Stimulated activated naive B cell treated with anti-CD40 and anti-IgM and Interleukin-4, amounts not matched to agents 10 μg/mL and 1 μg/mL and 100 μg/mL, for 72 hours (primary cell): Measurements from ENCODE around the gene CLDND2.

Experiments
- ATAC-seq, 2 donors: fragments of 150-1000 bp; cut with Tn5 transposase; replicated peaks; 2 replicates each; pipeline ENCODE4 v1.10.0; 2021; ENCODE audit warnings: moderate library complexity in 1 of 2
- DNase-seq: peaks from one replicate; pipeline ENCODE4 v3.0.0; 2021
- H3K27ac Mint-ChIP-seq: one replicate; pipeline ENCODE4 v1.8.0; 2022; ENCODE audit warnings: mild to moderate bottlenecking, mixed read lengths
- H3K27me3 Mint-ChIP-seq, 2 donors: one replicate each; pipeline ENCODE4 v1.8.0; 2022; ENCODE audit warnings: mixed read lengths in 2 of 2
- H3K36me3 Mint-ChIP-seq, 2 donors: one replicate each; pipeline ENCODE4 v1.8.0; 2022; ENCODE audit warnings: mixed read lengths in 2 of 2, mild to moderate bottlenecking in 1 of 2
- H3K4me1 Mint-ChIP-seq, 2 donors: one replicate each; pipeline ENCODE4 v1.8.0; 2022; ENCODE audit warnings: mixed read lengths in 2 of 2, mild to moderate bottlenecking in 1 of 2
- H3K4me3 Mint-ChIP-seq, 2 donors: one replicate each; pipeline ENCODE4 v1.8.0; 2022; ENCODE audit warnings: mild to moderate bottlenecking in 2 of 2, mixed read lengths in 2 of 2, moderate library complexity in 1 of 2
- H3K9me3 Mint-ChIP-seq, 2 donors: one replicate each; pipeline ENCODE4 v1.8.0; 2022; ENCODE audit warnings: mixed read lengths in 2 of 2, mild to moderate bottlenecking in 1 of 2

CLDND2 gene

GRCh38 chr19:51371186-51371690 lies 2.4 kb upstream of the CLDND2 start:
- ATAC-seq (no peak), DNase-seq (no peak)
- peaks cover 43 to 71% of the 10 kb centered on the region in 2 donors for H3K4me1 Mint-ChIP-seq
- H3K9me3 Mint-ChIP-seq = no peaks in the 10 kb centered on the region
- peak overlapping the region; percentile 63 for H3K27ac Mint-ChIP-seq
- no peaks in the 10 kb centered on the region for H3K27me3 Mint-ChIP-seq
- H3K4me3 Mint-ChIP-seq = peak overlapping the region; percentile 7 to 37
- peaks cover 6 to 19% of the 10 kb centered on the region in 2 donors for H3K36me3 Mint-ChIP-seq

- peak overlapping the region in 1 of 2 donors; percentile 18 for H3K4me3 Mint-ChIP-seq
- H3K36me3 Mint-ChIP-seq = peaks cover 6 to 17% of the 10 kb centered on the region in 2 donors
- peaks cover 45 to 69% of the 10 kb centered on the region in 2 donors for H3K4me1 Mint-ChIP-seq
- no peaks in the 10 kb centered on the region for H3K27me3 Mint-ChIP-seq
- ATAC-seq = no peak
- no peaks in the 10 kb centered on the region for H3K9me3 Mint-ChIP-seq
- DNase-seq = no peak
- H3K27ac Mint-ChIP-seq = peak overlapping the region; percentile 78
Measured at GRCh38 chr19:51370230-51370629, 1.4 kb upstream of the CLDND2 start.

GRCh38 chr19:51367565-51368365 lies 1.0 kb downstream of the CLDND2 start:
- Mint-ChIP-seq H3K36me3 (peaks cover 10 to 18% of the 10 kb centered on the region in 2 donors), H3K4me3 (peak overlapping the region; percentile 95 to 96), H3K4me1 (peaks cover 52 to 72% of the 10 kb centered on the region in 2 donors), H3K27me3 (no peaks in the 10 kb centered on the region), H3K9me3 (no peaks in the 10 kb centered on the region), H3K27ac (peak overlapping the region; percentile 97)
- peak; percentile 80 to 86 for ATAC-seq
- DNase-seq = peak; percentile 99

GRCh38 chr19:51367255-51367564 lies 1.6 kb downstream of the CLDND2 start:
- H3K27me3 Mint-ChIP-seq = no peaks in the 10 kb centered on the region
- H3K36me3 Mint-ChIP-seq = peaks cover 10 to 19% of the 10 kb centered on the region in 2 donors
- DNase-seq (no peak), ATAC-seq (no peak)
- H3K27ac Mint-ChIP-seq = peak overlapping the region; percentile 97
- peaks cover 49 to 72% of the 10 kb centered on the region in 2 donors for H3K4me1 Mint-ChIP-seq
- H3K9me3 Mint-ChIP-seq = no peaks in the 10 kb centered on the region
- H3K4me3 Mint-ChIP-seq = peak overlapping the region; percentile 95 to 96

- Mint-ChIP-seq H3K27me3 (no peaks in the 10 kb centered on the region), H3K4me1 (peaks cover 45 to 72% of the 10 kb centered on the region in 2 donors)
Measured at GRCh38 chr19:51366389-51367254, 2.2 kb downstream of the CLDND2 start.

GRCh38 chr19:51365965-51366388 lies 2.8 kb downstream of the CLDND2 start, which contains the start of gene ETFB:
Gene ETFB, minus strand, starts transcription at chr19:51366388. Its CDS starts 62 bp downstream, at chr19:51366326.
- peaks cover 10 to 22% of the 10 kb centered on the region in 2 donors for H3K36me3 Mint-ChIP-seq
- ATAC-seq = no peak
- no peaks in the 10 kb centered on the region for H3K27me3 Mint-ChIP-seq
- H3K27ac Mint-ChIP-seq = peak within 1 kb of the TSS; percentile 97
- no peak for DNase-seq
- H3K9me3 Mint-ChIP-seq = no peaks in the 10 kb centered on the region
- H3K4me1 Mint-ChIP-seq = peaks cover 41 to 66% of the 10 kb centered on the region in 2 donors
- peak within 1 kb of the TSS; percentile 95 to 96 for H3K4me3 Mint-ChIP-seq

More at GRCh38 chr19:51366389-51367254, 2.2 kb downstream of the CLDND2 start:
- Mint-ChIP-seq H3K27ac (peak overlapping the region; percentile 97), H3K4me3 (peak overlapping the region; percentile 95 to 96), H3K36me3 (peaks cover 10 to 19% of the 10 kb centered on the region in 2 donors), H3K9me3 (no peaks in the 10 kb centered on the region)
- peak; percentile 57 to 62 for ATAC-seq
- peak; percentile 93 for DNase-seq

GRCh38 chr19:51365211-51365964 lies 3.4 kb downstream of the CLDND2 start:
- ATAC-seq = peak in 1 of 2 donors; percentile 6
- peak overlapping the region; percentile 97 for H3K27ac Mint-ChIP-seq

GRCh38 chr19:51364200-51365106 lies 4.3 kb downstream of the CLDND2 start:
- peak overlapping the region; percentile 57 for H3K27ac Mint-ChIP-seq
- H3K9me3 Mint-ChIP-seq = no peaks in the 10 kb centered on the region
- ATAC-seq (no peak), DNase-seq (no peak)
- H3K36me3 Mint-ChIP-seq = peaks cover 11 to 17% of the 10 kb centered on the region in 2 donors
- no peaks in the 10 kb centered on the region for H3K27me3 Mint-ChIP-seq
- H3K4me1 Mint-ChIP-seq = peaks cover 32 to 59% of the 10 kb centered on the region in 2 donors
- peak overlapping the region; percentile 33 to 36 for H3K4me3 Mint-ChIP-seq

More at GRCh38 chr19:51365211-51365964, 3.4 kb downstream of the CLDND2 start:
- H3K27me3 Mint-ChIP-seq = no peaks in the 10 kb centered on the region
- no peaks in the 10 kb centered on the region for H3K9me3 Mint-ChIP-seq
- H3K4me3 Mint-ChIP-seq = peak overlapping the region; percentile 95 to 96
- peaks cover 10 to 19% of the 10 kb centered on the region in 2 donors for H3K36me3 Mint-ChIP-seq
- DNase-seq = no peak
- peaks cover 36 to 60% of the 10 kb centered on the region in 2 donors for H3K4me1 Mint-ChIP-seq

- peaks cover 27 to 51% of the 10 kb centered on the region in 2 donors for H3K4me1 Mint-ChIP-seq
- no peak overlapping the region for H3K27ac Mint-ChIP-seq
- H3K36me3 Mint-ChIP-seq = peaks cover 21 to 26% of the 10 kb centered on the region in 2 donors
- no peak for ATAC-seq
- H3K27me3 Mint-ChIP-seq = no peaks in the 10 kb centered on the region
- no peak for DNase-seq
- H3K9me3 Mint-ChIP-seq = no peaks in the 10 kb centered on the region
- no peak overlapping the region for H3K4me3 Mint-ChIP-seq
Measured at GRCh38 chr19:51361239-51361638, 7.6 kb downstream of the CLDND2 start.

GRCh38 chr19:51359294-51359693 lies 9.5 kb downstream of the CLDND2 start:
- H3K4me3 Mint-ChIP-seq = no peak overlapping the region
- no peak for ATAC-seq
- H3K27ac Mint-ChIP-seq = no peak overlapping the region
- no peak for DNase-seq
- no peaks in the 10 kb centered on the region for H3K9me3 Mint-ChIP-seq
- no peaks in the 10 kb centered on the region for H3K27me3 Mint-ChIP-seq
- peaks cover 17 to 37% of the 10 kb centered on the region in 2 donors for H3K4me1 Mint-ChIP-seq
- H3K36me3 Mint-ChIP-seq = peaks cover 21 to 32% of the 10 kb centered on the region in 2 donors

- H3K9me3 Mint-ChIP-seq = no peaks in the 10 kb centered on the region
- H3K4me3 Mint-ChIP-seq = no peak overlapping the region
- H3K36me3 Mint-ChIP-seq = peaks cover 23 to 34% of the 10 kb centered on the region in 2 donors
- no peak overlapping the region for H3K27ac Mint-ChIP-seq
- DNase-seq (no peak), ATAC-seq (no peak)
- H3K4me1 Mint-ChIP-seq = peaks cover 6 to 23% of the 10 kb centered on the region in 2 donors
- no peaks in the 10 kb centered on the region for H3K27me3 Mint-ChIP-seq
Measured at GRCh38 chr19:51357952-51358351, 10.9 kb downstream of the CLDND2 start.

- Mint-ChIP-seq H3K4me1 (peaks cover 2 to 10% of the 10 kb centered on the region in 2 donors), H3K27ac (peak overlapping the region; percentile 42), H3K4me3 (no peak overlapping the region), H3K9me3 (no peaks in the 10 kb centered on the region), H3K36me3 (peaks cover 35 to 43% of the 10 kb centered on the region in 2 donors), H3K27me3 (no peaks in the 10 kb centered on the region)
- ATAC-seq (no peak), DNase-seq (no peak)
Measured at GRCh38 chr19:51356159-51356801, 12.5 kb downstream of the CLDND2 start.
